Measurements from ENCODE around the gene BATF3. TPM values are rescaled to one million over a fixed set of nuclear protein-coding genes. Genes with fewer than 3 reads are reported as not detected.

Gene BATF3
- polyA plus RNA-seq, 2 of the 4 experiments (the other 2 are of a cell fraction), result 6.4 to 8.9 TPM

DNA sequence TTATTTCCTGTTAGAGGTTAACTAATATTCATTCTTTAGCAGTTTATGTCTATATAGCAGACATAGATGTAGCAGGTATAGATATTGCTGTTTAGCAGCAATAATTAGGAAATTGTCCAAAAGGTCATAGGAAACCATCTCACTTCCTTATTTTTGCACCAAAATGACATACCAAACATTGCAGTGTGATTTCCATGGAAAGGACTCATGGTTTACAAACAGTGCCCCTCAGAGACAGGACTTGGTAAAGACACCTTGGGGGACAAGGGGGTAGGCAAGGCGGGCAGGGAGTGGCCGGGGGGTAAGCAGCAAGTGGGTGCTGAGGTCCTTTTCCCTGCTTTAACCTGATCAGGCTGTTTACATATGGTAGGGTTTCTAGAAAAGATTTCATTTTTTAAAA, 30.5 kb downstream of the BATF3 start:
- Histone ChIP-seq H3K4me3 (no peak overlapping the region), H3K9me3 (no peaks in the 10 kb centered on the region), H3K4me1 (peaks cover 53% of the 10 kb centered on the region), H3K4me2 (peak overlapping the region; percentile 91; the same call in 2 of the 3 replicates), H3K27ac (peak overlapping the region; percentile 40 to 74; a peak in 4 of 6 replicates)
- 93% methylated on average over 2 of the region's 2 CpGs for WGBS (ENCODE audit: missing lambda C conversion rate)
- TF ChIP-seq RAD21 (conservative IDR thresholded peaks at IDR 0.05 in 1 of 2, IDR thresholded peaks at IDR 0.05 in 1 of 2) (peak in 1 of 2 experiments; percentile 8; a peak in 1 of 5 replicates), POLR2AphosphoS2 (conservative IDR thresholded peaks at IDR 0.05; ENCODE audit: low read length) (no peak)
- TF ChIP-seq, protein P1, sequence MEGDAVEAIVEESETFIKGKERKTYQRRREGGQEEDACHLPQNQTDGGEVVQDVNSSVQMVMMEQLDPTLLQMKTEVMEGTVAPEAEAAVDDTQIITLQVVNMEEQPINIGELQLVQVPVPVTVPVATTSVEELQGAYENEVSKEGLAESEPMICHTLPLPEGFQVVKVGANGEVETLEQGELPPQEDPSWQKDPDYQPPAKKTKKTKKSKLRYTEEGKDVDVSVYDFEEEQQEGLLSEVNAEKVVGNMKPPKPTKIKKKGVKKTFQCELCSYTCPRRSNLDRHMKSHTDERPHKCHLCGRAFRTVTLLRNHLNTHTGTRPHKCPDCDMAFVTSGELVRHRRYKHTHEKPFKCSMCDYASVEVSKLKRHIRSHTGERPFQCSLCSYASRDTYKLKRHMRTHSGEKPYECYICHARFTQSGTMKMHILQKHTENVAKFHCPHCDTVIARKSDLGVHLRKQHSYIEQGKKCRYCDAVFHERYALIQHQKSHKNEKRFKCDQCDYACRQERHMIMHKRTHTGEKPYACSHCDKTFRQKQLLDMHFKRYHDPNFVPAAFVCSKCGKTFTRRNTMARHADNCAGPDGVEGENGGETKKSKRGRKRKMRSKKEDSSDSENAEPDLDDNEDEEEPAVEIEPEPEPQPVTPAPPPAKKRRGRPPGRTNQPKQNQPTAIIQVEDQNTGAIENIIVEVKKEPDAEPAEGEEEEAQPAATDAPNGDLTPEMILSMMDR (IDR thresholded peaks at IDR 0.05), result 0 out of 3 replicates have a peak, but pooled peaks have one; percentile 8
- ChIA-PET POLR2A (interaction anchor here (2.0 kb wide), 1 partner anchor 122 kb away, joined by 4 read pairs; the partner anchor contains the start of genes NSL1 and TATDN3), CTCF (interaction anchor here (0.9 to 5.3 kb wide), 6 partner anchors 8 to 326 kb away, joined by 3 to 115 read pairs (median 50); no protein-coding TSS in a partner anchor)
- DNase-seq (ENCODE audit: low read depth in 1 of 2, low spot score in 1 of 2) (peak; percentile 53), ATAC-seq (no peak), FAIRE-seq (no peak)

DNA sequence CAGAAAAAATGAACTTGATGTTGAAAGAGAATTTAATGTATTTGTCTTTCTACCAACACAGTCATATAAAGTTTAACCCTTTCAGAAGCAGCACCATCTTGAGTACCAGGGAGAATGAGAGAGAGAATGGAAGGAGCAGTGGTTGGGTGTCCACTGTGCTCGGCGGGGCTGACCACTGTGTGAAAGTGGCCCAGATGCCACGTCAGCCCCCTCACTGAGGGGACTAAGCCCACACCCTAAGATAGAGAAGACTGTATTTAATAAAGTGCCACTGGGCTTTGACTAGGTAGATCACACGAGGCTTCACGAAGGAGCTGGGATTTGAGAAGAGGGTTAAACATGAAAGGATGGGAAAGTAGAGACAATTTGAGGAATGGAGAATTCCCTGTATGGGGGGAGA, 31.2 kb downstream of the BATF3 start:
- WGBS (ENCODE audit: missing lambda C conversion rate), result 82% methylated on average over 5 of the region's 5 CpGs
- DNase-seq (ENCODE audit: low read depth in 1 of 2, low spot score in 1 of 2), result no peak
- Histone ChIP-seq H3K9me3 (no peaks in the 10 kb centered on the region), H3K4me1 (peaks cover 53% of the 10 kb centered on the region), H3K4me3 (no peak overlapping the region), H3K4me2 (peak overlapping the region; percentile 91), H3K27ac (peak overlapping the region; percentile 74 to 81)
- TF ChIP-seq RAD21 (conservative IDR thresholded peaks at IDR 0.05 in 1 of 2, IDR thresholded peaks at IDR 0.05 in 1 of 2), result no peak
- TF ChIP-seq KDM1A (IDR thresholded peaks at IDR 0.05; ENCODE audit: low read depth), result no peak
- TF ChIP-seq, protein P2, sequence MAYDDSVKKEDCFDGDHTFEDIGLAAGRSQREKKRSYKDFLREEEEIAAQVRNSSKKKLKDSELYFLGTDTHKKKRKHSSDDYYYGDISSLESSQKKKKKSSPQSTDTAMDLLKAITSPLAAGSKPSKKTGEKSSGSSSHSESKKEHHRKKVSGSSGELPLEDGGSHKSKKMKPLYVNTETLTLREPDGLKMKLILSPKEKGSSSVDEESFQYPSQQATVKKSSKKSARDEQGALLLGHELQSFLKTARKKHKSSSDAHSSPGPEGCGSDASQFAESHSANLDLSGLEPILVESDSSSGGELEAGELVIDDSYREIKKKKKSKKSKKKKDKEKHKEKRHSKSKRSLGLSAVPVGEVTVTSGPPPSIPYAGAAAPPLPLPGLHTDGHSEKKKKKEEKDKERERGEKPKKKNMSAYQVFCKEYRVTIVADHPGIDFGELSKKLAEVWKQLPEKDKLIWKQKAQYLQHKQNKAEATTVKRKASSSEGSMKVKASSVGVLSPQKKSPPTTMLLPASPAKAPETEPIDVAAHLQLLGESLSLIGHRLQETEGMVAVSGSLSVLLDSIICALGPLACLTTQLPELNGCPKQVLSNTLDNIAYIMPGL (CRISPR knock-in tag; IDR thresholded peaks at IDR 0.05; ENCODE audit: borderline replicate concordance), result no peak
- TF ChIP-seq NPAS2 (CRISPR knock-in tag; IDR thresholded peaks at IDR 0.05; ENCODE audit: borderline replicate concordance), result no peak
- TF ChIP-seq POLR2AphosphoS2 (conservative IDR thresholded peaks at IDR 0.05; ENCODE audit: low read length), result no peak
- TF ChIP-seq JUN (IDR thresholded peaks at IDR 0.05), result no peak
- TF ChIP-seq MYC (IDR thresholded peaks at IDR 0.05; ENCODE audit: borderline replicate concordance, low read length), result no peak
- TF ChIP-seq CBX2 (IDR thresholded peaks at IDR 0.05; ENCODE audit: borderline replicate concordance, low read depth), result no peak
- TF ChIP-seq, protein P3, sequence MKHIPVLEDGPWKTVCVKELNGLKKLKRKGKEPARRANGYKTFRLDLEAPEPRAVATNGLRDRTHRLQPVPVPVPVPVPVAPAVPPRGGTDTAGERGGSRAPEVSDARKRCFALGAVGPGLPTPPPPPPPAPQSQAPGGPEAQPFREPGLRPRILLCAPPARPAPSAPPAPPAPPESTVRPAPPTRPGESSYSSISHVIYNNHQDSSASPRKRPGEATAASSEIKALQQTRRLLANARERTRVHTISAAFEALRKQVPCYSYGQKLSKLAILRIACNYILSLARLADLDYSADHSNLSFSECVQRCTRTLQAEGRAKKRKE (CRISPR knock-in tag; IDR thresholded peaks at IDR 0.05; ENCODE audit: low read depth), result no peak
- TF ChIP-seq RARB (CRISPR knock-in tag; IDR thresholded peaks at IDR 0.05), result no peak
- no peak for TF ChIP-seq NFE2L2 (conservative IDR thresholded peaks at IDR 0.05; ENCODE audit: low read length)
- no peak for TF ChIP-seq SMC3 (IDR thresholded peaks at IDR 0.05)
- no peak for TF ChIP-seq FOSL2 (IDR thresholded peaks at IDR 0.05)
- no peak for TF ChIP-seq FOSL2 (CRISPR knock-in tag; IDR thresholded peaks at IDR 0.05)
- TF ChIP-seq MAFK (IDR thresholded peaks at IDR 0.05; ENCODE audit: partially characterized antibody), result no peak
- FAIRE-seq, result no peak
- no peak for ATAC-seq
- ChIA-PET CTCF (interaction anchor here (0.9 to 5.3 kb wide), 12 partner anchors 9 to 327 kb away, joined by 3 to 115 read pairs (median 4); no protein-coding TSS in a partner anchor), POLR2A (interaction anchor here (1.1 to 2.0 kb wide), 5 partner anchors 31 to 123 kb away, joined by 4 to 9 read pairs (median 4); partner anchors contain the start of genes ATF3, BATF3, NSL1 and TATDN3)
